ENCODE data around the gene GRIK4.
"Not testable (repeated sequence)": the region's sequence is repeated elsewhere in the genome, so short reads cannot be mapped to it uniquely, and the experiment has no call there.

Gene GRIK4

DNA sequence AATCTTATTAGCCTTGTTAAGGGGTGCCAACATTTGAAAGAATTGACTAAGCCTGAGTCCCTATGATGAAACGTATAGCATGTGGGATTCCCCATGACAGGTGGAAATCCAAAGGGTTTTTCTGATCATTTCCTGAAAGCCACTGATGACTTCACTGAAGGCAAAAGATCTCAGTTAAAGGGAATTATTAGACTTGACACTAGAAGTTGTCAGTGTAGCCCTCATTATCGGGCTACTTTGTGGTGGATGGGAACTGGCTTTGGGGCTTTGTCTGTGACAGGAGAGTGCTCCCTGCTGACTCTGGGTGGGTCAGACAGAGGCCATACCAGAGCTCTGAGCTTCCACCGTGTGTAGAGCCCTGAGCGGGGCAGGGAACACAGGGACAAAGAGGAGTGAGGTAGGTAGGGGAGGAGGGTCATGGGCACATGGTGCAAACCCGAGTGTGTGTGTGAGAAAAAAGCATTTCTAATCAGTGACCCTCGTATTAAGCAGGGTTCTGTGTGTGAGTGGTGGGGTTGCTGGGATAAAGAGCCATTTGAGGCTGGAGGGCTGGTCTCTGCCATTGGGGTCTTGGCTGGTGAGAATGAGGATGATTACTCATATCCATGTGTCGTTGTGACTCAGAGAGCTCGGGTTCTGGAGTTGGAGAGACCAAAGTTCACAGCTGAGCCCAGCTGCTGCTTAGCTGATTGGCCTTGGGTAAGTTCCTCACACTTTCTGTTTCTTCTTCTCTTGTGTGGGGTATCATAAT lies 101.1 kb downstream of the GRIK4 start:
- DNase-seq = no peak

DNA sequence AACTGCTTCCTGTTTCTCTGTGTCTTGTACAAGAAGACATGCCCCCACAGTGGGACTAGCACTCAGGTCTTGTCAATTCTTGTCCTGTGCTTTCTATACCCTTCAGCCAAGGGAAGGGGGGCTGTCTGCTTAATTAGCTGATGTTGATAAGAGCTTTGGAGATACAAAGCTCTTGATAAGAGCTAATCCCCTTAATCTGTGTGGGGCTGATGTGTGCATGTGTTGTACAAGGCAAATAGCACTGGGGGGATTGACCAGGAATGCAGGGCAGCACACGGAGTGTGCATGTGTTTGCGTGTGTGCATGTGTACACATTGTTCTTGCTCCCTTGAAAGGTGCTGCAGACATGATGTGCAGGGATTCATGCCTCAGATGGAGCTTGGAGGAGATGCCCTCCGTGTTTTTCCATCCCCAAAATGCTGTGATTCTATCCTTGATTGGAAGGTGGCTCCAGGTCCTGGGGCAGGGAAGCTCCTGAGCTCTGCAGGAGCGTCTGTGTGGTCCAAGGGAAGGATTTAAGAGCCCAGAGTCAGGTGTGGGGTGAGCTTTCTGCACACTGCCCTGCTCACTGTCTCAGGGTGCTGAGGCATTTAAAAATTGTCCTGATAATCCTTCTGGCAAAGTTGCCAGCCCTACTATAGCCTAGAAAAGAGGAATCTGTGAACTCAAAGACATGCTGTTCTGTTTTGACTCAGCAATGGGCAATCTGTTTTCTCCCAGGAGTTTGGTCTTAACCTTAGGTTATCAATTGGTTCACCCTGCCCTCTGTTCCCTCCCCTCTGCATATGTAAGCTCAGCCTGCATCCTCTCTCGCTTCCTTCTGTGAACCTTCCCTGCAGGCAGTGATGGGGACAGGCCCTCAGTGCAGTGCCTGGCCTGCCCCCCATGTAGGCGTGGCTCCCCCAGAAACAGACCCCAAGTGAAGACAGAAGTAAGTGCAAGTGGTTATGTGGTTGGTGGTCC lies 102.0 kb downstream of the GRIK4 start:
- DNase-seq = no peak

- DNase-seq = no peak
These were observed 103.8 kb downstream of the GRIK4 start for GRCh38 chr11:120615391-120615790.

GRCh38 chr11:120618399-120618798 lies 106.9 kb downstream of the GRIK4 start:
- DNase-seq = no peak

GRCh38 chr11:120622189-120622875 lies 110.8 kb downstream of the GRIK4 start:
- no peak for DNase-seq

- DNase-seq = not testable (repeated sequence)
These were observed 113.4 kb downstream of the GRIK4 start for GRCh38 chr11:120624992-120625391.

DNA sequence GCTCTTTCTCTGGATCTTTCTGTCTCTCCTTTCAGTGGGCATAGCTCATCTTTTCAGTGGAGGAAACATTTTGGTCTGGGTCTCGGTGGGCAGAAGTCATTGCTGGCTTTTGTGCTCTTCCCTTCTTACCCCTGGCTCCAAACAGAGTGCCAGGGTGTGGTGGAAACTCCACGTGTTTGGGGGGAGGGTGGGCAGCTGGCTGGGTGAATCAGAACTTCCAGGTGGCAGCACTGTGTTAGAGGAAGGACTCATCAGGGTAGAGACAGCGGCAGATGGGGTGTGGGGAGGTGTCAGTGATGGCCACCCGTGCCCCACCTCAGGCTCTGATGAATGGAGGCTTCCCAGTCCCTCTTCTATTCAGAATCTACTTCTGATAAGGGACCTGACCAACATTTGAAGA lies 114.0 kb downstream of the GRIK4 start:
- DNase-seq = no peak

GRCh38 chr11:120626791-120627190 lies 115.2 kb downstream of the GRIK4 start:
- no peak for DNase-seq

DNA sequence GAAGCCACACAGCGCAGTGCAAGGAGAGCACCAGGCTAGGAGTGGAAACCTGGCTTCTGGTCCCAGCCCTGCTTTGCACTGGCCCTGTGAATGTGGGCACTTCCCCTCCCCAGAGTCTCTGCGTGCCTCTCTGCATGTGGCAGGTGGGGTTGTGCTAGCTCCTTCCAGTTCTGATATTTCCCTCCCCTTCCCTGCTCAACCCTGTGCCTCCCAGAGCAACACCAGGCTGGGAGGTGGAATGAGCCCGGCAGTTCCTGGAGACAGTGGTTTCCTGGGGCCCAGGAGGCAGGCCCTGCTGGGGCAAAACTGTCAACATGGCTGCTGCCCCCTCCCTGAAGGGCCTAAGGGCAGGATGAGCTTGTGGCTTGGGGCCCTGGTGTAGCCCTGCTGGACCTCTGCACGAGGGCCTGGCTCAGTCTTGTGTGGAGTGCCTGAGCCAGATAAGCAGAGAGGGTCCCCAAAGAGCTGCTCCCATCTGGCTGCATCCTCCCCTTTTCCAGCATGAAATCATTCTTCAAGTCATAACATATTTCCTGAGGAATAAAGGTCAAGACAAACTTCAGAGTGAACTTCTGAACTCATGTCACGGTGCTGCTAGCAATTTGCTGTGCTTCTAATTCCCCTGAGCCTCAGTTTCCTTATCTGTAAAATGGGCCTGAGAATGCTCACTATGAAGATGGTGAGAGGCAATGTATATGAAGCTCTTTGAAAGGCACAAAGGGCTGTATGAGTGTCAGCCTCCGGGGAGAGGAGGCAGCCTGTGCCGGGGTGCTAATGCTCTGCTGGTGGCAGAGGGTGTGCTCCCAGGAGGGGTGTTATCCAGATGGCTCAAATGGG lies 116.0 kb downstream of the GRIK4 start:
- no peak for DNase-seq

DNA sequence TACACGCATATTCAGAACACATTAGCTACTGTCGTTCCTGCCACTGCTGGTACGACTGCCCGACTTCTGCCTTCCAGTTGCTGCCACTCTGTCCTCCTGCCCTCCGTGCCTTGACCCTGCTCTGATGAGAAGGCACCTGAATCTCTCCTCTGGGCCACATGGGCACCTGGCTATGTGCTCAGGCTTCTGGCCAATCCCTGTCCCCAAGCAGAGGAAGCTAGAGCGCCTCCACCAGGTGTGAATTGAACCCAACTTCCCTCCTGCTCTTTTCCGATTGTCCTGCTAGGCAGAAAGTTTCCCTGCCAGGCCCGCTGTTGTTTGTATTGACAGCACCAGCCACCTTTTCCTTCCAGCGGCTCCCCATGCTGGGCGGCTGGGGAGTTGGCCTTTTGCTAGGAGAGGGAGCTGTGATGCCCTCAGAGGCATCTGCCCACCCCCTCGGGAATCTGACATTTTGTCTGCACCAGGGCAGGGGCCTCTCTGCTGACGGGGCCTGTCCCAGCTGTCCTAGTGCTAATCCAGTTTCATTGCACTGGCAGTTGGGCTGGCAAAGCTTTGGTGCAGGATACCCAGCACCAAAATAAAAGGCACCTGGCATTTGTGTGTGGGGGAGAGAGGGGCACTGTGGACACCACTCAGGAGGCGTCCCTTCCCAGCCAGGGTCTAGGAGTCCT lies 118.0 kb downstream of the GRIK4 start:
- no peak for DNase-seq

DNA sequence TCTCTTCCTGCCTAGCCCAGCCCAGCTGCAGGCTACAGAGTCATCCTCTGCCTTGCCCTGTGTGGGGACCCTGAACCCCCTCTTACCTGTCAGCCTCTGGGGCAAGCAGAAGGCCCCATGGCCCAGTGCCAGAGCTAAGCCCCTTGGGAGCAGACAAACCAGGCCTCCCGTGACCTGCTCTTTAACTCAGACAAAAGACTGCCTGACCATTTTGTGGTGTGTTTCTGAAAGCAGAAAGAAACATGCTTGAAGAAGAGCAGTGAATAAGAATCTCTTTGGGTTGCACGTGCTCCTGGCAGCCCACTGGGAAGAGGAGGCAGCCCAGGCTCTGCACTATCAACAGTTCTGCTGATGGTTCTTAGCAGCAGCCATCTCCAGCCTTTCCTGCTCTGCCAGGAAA lies 118.6 kb downstream of the GRIK4 start:
- no peak for DNase-seq

DNA sequence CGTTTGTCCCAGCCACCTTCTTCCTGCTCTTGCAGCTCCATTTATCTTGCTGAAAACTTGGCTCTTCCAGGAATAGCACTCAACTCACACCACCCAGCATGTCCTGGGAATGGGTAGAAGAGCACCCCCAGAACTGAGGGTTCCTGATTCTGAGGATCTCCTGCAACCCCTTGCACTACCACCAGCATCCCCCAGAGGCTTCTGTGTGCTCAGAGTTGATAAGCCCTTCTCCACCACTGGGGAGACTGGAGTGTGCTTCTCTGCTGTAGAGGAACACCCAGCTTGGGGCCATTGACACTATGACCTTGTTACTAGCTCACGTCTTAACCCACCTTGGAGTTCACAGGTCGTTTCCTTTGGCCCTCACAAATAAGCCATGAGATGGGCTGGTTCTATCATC lies 121.0 kb downstream of the GRIK4 start:
- no peak for DNase-seq

DNA sequence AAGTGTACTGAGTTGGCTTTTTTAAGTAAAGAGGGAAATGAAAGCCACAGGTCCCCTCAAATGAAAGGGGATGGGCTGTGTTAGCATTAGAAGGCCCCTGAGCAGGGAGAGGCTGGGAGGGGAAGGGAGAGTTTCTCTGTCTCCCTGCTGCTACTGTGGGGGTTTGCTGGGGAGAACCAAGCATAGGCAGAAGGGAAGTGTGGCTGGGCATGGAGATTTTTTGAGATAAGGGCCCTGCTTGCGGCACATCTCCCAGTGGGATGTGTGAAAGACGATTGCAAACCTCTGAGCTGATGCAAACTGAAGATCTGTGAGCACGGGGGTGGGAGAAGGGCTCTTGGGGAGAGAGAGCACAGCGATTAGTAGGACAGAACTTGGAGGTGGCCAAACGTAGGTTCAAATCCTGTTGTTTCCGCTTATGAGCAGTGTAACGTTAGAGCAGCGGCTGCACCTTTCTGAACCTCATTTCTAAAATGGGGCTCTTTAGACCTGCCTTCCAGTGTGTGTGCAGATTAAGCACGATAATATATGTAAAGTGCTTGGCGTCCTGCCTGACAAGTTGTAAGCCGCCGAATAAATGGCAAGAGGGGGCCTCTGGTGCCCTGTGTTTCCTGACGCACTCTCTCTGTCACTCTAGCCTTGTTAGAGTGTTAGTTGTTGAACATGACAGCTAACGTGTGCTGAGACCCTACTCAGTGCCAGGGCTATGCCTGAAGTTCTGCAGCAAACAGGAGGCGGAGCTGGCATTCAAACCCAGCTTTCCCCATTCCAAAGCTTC lies 122.3 kb downstream of the GRIK4 start:
- no peak for DNase-seq

DNA sequence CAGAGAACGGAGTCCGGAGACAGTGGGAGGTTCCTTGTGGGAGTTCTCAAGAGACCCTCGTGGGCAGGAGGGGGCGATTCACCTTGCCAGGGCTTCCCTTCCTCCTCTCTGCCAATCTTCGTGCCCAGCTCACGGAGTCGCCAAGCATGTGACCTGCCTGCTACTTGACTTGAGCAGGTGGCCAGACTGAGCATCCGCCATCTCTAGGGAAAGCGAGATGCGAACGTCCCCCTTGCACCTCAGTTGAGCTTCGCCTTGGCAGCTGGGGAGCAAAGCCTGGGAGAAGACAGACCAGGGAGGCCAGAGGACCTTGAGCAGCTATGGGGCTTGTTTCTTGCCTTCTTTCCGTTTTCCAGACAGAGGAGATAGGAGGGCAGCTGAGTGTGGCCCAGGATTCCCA lies 123.2 kb downstream of the GRIK4 start:
- no peak for DNase-seq

DNA sequence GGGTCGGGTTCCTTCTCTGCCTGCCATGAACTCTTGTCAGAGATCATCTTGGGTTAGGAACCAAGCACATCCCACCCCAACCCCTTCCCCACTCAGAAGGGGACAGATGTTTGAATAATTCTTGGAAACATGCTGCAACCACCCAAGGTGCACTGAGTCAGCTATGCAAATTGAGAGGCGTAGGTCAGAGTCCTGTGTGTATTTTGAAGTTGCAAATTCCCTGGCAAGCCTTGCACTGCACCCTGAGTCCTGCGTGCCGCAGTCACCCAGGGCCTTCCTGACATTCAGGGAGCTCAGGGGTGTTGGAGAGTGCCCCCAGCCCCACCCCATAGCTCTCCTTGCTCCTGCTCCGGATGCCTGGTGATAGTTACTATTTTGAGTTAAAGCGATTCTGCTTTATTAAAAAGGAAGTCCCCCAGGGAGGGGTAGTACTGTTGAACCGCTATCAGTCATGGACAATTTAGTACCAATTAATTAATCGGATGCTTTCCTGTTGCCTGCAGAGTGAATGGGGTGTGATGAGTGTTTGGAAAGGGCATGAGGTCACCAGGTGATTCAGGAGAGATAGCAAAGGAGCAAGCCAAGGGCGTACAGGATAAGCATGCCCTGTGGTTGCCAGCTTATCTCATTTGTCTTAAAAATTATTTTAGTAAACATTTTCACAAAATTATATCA lies 123.7 kb downstream of the GRIK4 start:
- DNase-seq = no peak

- no peak for DNase-seq
These were observed 125.6 kb downstream of the GRIK4 start for GRCh38 chr11:120637131-120637530.

GRCh38 chr11:120642196-120642894 lies 130.8 kb downstream of the GRIK4 start:
- no peak for DNase-seq

DNA sequence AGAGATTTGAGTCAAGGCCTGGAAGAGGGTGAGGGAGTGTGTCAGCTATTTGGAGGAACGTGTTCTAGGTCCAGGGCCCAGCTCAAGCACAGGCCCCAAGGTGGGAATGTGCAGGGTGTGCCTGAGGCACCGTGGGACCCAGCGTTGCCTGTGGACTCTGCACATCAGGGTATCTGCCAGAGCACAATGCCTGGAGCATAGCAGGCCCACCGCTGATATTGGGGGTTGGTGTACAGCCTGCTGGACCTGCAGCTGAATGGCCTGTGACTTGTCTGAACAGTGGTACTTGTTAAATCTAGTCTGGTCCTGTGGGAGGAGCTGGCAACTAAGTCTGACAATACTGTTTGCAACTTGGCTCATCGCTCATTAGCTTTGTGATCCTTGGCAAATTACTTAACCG lies 131.7 kb downstream of the GRIK4 start:
- no peak for DNase-seq

- no peak for DNase-seq
These were observed 134.1 kb downstream of the GRIK4 start for GRCh38 chr11:120645639-120646038.

DNA sequence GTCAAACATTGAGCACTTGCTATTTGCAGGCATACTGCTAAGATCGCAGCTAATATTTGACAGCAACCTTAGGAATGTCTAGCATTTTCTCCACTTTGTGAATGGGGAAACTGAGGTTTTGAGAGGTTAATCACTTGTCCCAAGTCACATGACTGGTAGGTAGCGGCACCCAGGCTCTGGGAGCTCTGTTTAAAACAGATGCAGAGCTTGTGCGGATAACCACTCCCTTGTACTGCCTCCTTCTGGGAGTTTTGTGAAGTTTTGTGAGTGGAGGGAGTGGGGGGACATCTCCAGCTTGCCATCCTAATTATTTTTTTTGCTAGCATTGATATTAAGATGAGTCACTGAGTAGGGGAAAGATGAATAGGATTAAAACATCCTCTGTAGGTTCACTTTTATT lies 134.7 kb downstream of the GRIK4 start:
- no peak for DNase-seq
